SK-N-MC (cell line): ENCODE measurements around the gene PRPF31.

Experiments used
- EZH2 ChIP-seq: fragments of 200-600 bp; sonication (generic); IDR thresholded peaks from one replicate; pipeline ENCODE4 v1.6.1; 2017; ENCODE audit warnings: antibody characterized with exemption
- FOXP2 ChIP-seq: optimal IDR thresholded peaks from 2 replicates; pipeline ENCODE3; 2011; ENCODE audit warnings: mild to moderate bottlenecking, moderate library complexity; ENCODE audit not compliant: insufficient read depth; ENCODE audit errors: extremely low read length, control extremely low read depth
- POLR2AphosphoS5 ChIP-seq: IDR thresholded peaks from 2 replicates; pipeline ENCODE4 v1.6.1; 2012; ENCODE audit warnings: mild to moderate bottlenecking, low read depth, low read length, borderline replicate concordance

DNA sequence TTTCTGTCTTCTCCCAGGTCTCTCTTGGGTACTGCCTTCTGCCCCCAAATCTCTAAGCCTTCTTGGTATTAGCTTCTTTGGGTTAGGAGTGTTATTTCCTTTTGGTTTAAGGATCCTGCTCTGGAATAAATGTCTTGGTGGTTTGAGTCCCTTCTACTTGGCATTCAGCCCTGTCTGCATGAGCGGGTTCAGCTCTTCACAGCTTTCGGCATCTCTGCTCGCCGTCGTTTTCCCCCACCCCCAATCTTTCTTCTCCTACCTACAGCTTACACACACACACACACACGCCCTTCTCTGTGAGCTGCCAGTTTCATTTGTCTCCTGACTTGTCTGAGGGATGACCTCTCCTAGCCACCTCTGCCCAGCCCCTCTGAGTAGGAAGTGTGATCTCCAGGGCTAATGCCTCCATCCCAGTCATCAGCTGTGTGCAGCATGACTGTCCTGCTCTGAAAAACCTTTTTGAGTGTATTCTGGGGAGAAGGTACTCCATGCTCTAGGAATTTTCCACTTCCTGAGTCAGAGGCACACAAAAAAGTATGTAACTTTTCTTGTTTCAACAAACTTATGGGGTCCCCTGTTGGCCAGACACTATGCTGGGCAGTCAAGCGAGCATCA is 26.7 kb downstream of the PRPF31 start:
- TF ChIP-seq EZH2, result no peak
- no peak for TF ChIP-seq POLR2AphosphoS5
- no peak for TF ChIP-seq FOXP2
